H9 (cell line): ENCODE data around the gene FHOD3. TPM values are rescaled to one million over a fixed set of nuclear protein-coding genes. Genes with fewer than 3 reads are reported as not detected.

Experiments
- DNase-seq: peaks from one replicate; pipeline ENCODE4 v3.0.0-alpha.2; 2017
- H2AFZ ChIP-seq: one replicate; pipeline ENCODE4 v1.6.1; 2013; ENCODE audit warnings: mild to moderate bottlenecking, low read length, control low read depth, moderate library complexity
- H2AK5ac ChIP-seq: 2 replicates; pipeline ENCODE4 v1.6.1; 2013; ENCODE audit warnings: low read length, control low read depth, mixed read lengths; ENCODE audit not compliant: insufficient read length
- H2BK120ac ChIP-seq: one replicate; pipeline ENCODE4 v1.6.1; 2013; ENCODE audit warnings: low read depth, mild to moderate bottlenecking, low read length, control low read depth, inconsistent platforms; ENCODE audit not compliant: poor library complexity, severe bottlenecking
- H2BK12ac ChIP-seq: 2 replicates; pipeline ENCODE4 v1.6.1; 2013; ENCODE audit warnings: low read length, control low read depth, mixed read lengths, low read depth; ENCODE audit not compliant: insufficient read length
- H2BK15ac ChIP-seq: 2 replicates; pipeline ENCODE4 v1.6.1; 2013; ENCODE audit warnings: low read depth, low read length, control low read depth
- H2BK20ac ChIP-seq: one replicate; pipeline ENCODE4 v1.6.1; 2013; ENCODE audit warnings: low read depth, mild to moderate bottlenecking, low read length, control low read depth, inconsistent platforms; ENCODE audit not compliant: poor library complexity, severe bottlenecking
- H2BK5ac ChIP-seq: 2 replicates; pipeline ENCODE4 v1.6.1; 2013; ENCODE audit warnings: low read length, control low read depth, mixed read lengths; ENCODE audit not compliant: insufficient read length
- H3K14ac ChIP-seq: 2 replicates; pipeline ENCODE4 v1.6.1; 2013; ENCODE audit warnings: low read length, control low read depth; ENCODE audit not compliant: insufficient read depth
- H3K18ac ChIP-seq: 2 replicates; pipeline ENCODE4 v1.6.1; 2013; ENCODE audit warnings: low read depth, mild to moderate bottlenecking, mixed read lengths, low read length, control low read depth; ENCODE audit not compliant: insufficient read length
- H3K23ac ChIP-seq: 2 replicates; pipeline ENCODE4 v1.6.1; 2013; ENCODE audit warnings: low read length, control low read depth, mixed read lengths, low read depth; ENCODE audit not compliant: insufficient read length
- H3K23me2 ChIP-seq: 2 replicates; pipeline ENCODE4 v1.6.1; 2013; ENCODE audit warnings: low read depth, mild to moderate bottlenecking, mixed read lengths, low read length, control low read depth; ENCODE audit not compliant: insufficient read length, poor library complexity, severe bottlenecking
- H3K27ac ChIP-seq: 2 replicates; pipeline ENCODE4 v1.5.1; 2013; ENCODE audit warnings: low read length, control low read depth, mixed read lengths, low read depth; ENCODE audit not compliant: insufficient read length
- H3K27me3 ChIP-seq: 2 replicates; pipeline ENCODE4 v1.6.1; 2013; ENCODE audit warnings: low read length, control low read depth, inconsistent platforms; ENCODE audit not compliant: insufficient read depth
- H3K4ac ChIP-seq: 2 replicates; pipeline ENCODE4 v1.6.1; 2013; ENCODE audit warnings: low read depth, mild to moderate bottlenecking, control low read depth, inconsistent platforms, low read length, moderate library complexity
- H3K4me1 ChIP-seq: 2 replicates; pipeline ENCODE4 v1.6.1; 2013; ENCODE audit warnings: low read length, control low read depth, inconsistent platforms; ENCODE audit not compliant: insufficient read depth
- H3K4me2 ChIP-seq: 2 replicates; pipeline ENCODE4 v1.6.1; 2013; ENCODE audit warnings: low read length, control low read depth, mixed read lengths; ENCODE audit not compliant: insufficient read length, insufficient read depth
- H3K56ac ChIP-seq: 2 replicates; pipeline ENCODE4 v1.6.1; 2013; ENCODE audit warnings: low read depth, mild to moderate bottlenecking, mixed read lengths, low read length, control low read depth; ENCODE audit not compliant: insufficient read length
- H3K79me1 ChIP-seq: 2 replicates; pipeline ENCODE4 v1.6.1; 2013; ENCODE audit warnings: low read depth, mild to moderate bottlenecking, moderate library complexity, low read length, control low read depth, inconsistent platforms; ENCODE audit not compliant: insufficient read depth, poor library complexity, severe bottlenecking
- H3K79me2 ChIP-seq: 2 replicates; pipeline ENCODE4 v1.6.1; 2013; ENCODE audit warnings: low read length, control low read depth, inconsistent platforms; ENCODE audit not compliant: insufficient read depth
- H3K9ac ChIP-seq: 2 replicates; pipeline ENCODE4 v1.6.1; 2013; ENCODE audit warnings: low read length, control low read depth, mixed read lengths; ENCODE audit not compliant: insufficient read length; ENCODE audit errors: extremely low read depth
- H3K9me3 ChIP-seq: one replicate; pipeline ENCODE4 v1.6.1; 2013; ENCODE audit warnings: low read depth, low read length, inconsistent platforms; ENCODE audit not compliant: control insufficient read depth
- H3T11ph ChIP-seq: one replicate; pipeline ENCODE4 v1.6.1; 2013; ENCODE audit warnings: mild to moderate bottlenecking, low read length, control low read depth, inconsistent platforms
- H4K20me1 ChIP-seq: one replicate; pipeline ENCODE4 v1.6.1; 2013; ENCODE audit not compliant: control insufficient read depth, insufficient read length, insufficient read depth
- H4K5ac ChIP-seq: 2 replicates; pipeline ENCODE4 v1.6.1; 2013; ENCODE audit warnings: low read depth, mild to moderate bottlenecking, mixed read lengths, low read length, control low read depth; ENCODE audit not compliant: insufficient read length
- H4K8ac ChIP-seq: replicated peaks from 2 replicates; pipeline ENCODE4 v1.6.1; 2013; ENCODE audit warnings: low read length, control low read depth, mixed read lengths, low read depth; ENCODE audit not compliant: insufficient read length
- H4K91ac ChIP-seq: 2 replicates; pipeline ENCODE4 v1.6.1; 2013; ENCODE audit warnings: low read depth, mild to moderate bottlenecking, moderate library complexity, mixed read lengths, low read length, control low read depth; ENCODE audit not compliant: insufficient read length
- H3K27ac Mint-ChIP-seq, 3 experiments: 2 replicates in 2 of 3; 3 replicates in 1 of 3; pipeline ENCODE4 v1.8.0; 2020 to 2021; ENCODE audit warnings: mixed read lengths in 3 of 3, mild to moderate bottlenecking in 1 of 3, moderate library complexity in 1 of 3
- H3K27me3 Mint-ChIP-seq: 2 replicates; pipeline ENCODE4 v1.8.0; 2021; ENCODE audit warnings: low read depth, mild to moderate bottlenecking, moderate library complexity, mixed read lengths
- H3K36me3 Mint-ChIP-seq, 3 experiments: 2 replicates in 2 of 3; 3 replicates in 1 of 3; pipeline ENCODE4 v1.8.0; 2020 to 2021; ENCODE audit warnings: low read depth in 3 of 3, mixed read lengths in 3 of 3; ENCODE audit not compliant: insufficient read depth in 1 of 3
- H3K4me1 Mint-ChIP-seq, 2 experiments: 2 replicates each; pipeline ENCODE4 v1.8.0; 2020; ENCODE audit warnings: mixed read lengths in 2 of 2
- H3K4me3 Mint-ChIP-seq, 2 experiments: 2 replicates in 1 of 2; 3 replicates in 1 of 2; pipeline ENCODE4 v1.8.0; 2020 to 2021; ENCODE audit warnings: mild to moderate bottlenecking in 2 of 2, mixed read lengths in 2 of 2, moderate library complexity in 1 of 2
- H3K9me3 Mint-ChIP-seq, 2 experiments: 2 replicates in 1 of 2; 3 replicates in 1 of 2; pipeline ENCODE4 v1.8.0; 2020; ENCODE audit warnings: mild to moderate bottlenecking in 2 of 2, mixed read lengths in 2 of 2, moderate library complexity in 1 of 2
- WGBS: extraction: QIAGEN DNeasy Blood & Tissue Kit; methylation state at CpG from one replicate; pipeline ENCODE4 v1.1.7; 2013; ENCODE audit warnings: missing lambda C conversion rate, low lambda C conversion rate, mixed read lengths; ENCODE audit not compliant: insufficient read length; ENCODE audit errors: extremely low coverage; 5-methylcytosine and 5-hydroxymethylcytosine counted together
- total RNA-seq: library from RNA; stranded (reverse); gene quantifications from 2 replicates; pipeline ENCODE4 v1.2.1, GENCODE V29; 2021
- TF ChIP-seq, protein P1 (sequence below): fragments of 200-600 bp; sonication (generic); conservative IDR thresholded peaks from 3 replicates; pipeline ENCODE4 v1.8.0; 2021; ENCODE audit warnings: antibody characterized with exemption, mild to moderate bottlenecking

The FHOD3 gene
- total RNA-seq, 1 experiment from 2014 or later, result 8.0 TPM

- H3K27ac Mint-ChIP-seq, result no peak overlapping the region
- Histone ChIP-seq H3K9me3 (no peaks in the 10 kb centered on the region), H3K56ac (no peak overlapping the region), H3K4me2 (no peak overlapping the region), H3K79me2 (no peaks in the 10 kb centered on the region), H3K23ac (no peak overlapping the region), H3K9ac (no peak overlapping the region), H3K4ac (no peak overlapping the region), H3K23me2 (no peaks in the 10 kb centered on the region), H3K79me1 (no peaks in the 10 kb centered on the region), H2BK20ac (no peak overlapping the region), H2BK12ac (no peak overlapping the region), H3K27me3 (no peaks in the 10 kb centered on the region), H3K4me1 (no peaks in the 10 kb centered on the region; the same call in 1 of the 2 replicates), H4K20me1 (no peaks in the 10 kb centered on the region), H4K91ac (no peak overlapping the region), H3K27ac (no peak overlapping the region), H4K5ac (no peak overlapping the region), H2AFZ (no peak overlapping the region), H2BK5ac (no peak overlapping the region), H4K8ac (no peak overlapping the region), H2AK5ac (no peak overlapping the region), H3K14ac (no peak overlapping the region), H3T11ph (no peak overlapping the region), H3K18ac (no peak overlapping the region), H2BK120ac (no peak overlapping the region), H2BK15ac (no peak overlapping the region)
- peaks cover 16 to 21% of the 10 kb centered on the region in 2 experiments for H3K4me1 Mint-ChIP-seq
- H3K9me3 Mint-ChIP-seq, result no peaks in the 10 kb centered on the region
- no peak overlapping the region for H3K4me3 Mint-ChIP-seq
- H3K36me3 Mint-ChIP-seq, result no peaks in the 10 kb centered on the region; a peak in 1 of 7 replicates
- H3K27me3 Mint-ChIP-seq, result no peaks in the 10 kb centered on the region; the same call in 1 of the 2 replicates
- no peak for DNase-seq
- no CpG with 5 or more reads among the region's 6 CpGs for WGBS
- TF ChIP-seq, protein P1, sequence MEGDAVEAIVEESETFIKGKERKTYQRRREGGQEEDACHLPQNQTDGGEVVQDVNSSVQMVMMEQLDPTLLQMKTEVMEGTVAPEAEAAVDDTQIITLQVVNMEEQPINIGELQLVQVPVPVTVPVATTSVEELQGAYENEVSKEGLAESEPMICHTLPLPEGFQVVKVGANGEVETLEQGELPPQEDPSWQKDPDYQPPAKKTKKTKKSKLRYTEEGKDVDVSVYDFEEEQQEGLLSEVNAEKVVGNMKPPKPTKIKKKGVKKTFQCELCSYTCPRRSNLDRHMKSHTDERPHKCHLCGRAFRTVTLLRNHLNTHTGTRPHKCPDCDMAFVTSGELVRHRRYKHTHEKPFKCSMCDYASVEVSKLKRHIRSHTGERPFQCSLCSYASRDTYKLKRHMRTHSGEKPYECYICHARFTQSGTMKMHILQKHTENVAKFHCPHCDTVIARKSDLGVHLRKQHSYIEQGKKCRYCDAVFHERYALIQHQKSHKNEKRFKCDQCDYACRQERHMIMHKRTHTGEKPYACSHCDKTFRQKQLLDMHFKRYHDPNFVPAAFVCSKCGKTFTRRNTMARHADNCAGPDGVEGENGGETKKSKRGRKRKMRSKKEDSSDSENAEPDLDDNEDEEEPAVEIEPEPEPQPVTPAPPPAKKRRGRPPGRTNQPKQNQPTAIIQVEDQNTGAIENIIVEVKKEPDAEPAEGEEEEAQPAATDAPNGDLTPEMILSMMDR, result no peak
Measured at GRCh38 chr18:36403896-36404820, 106.6 kb downstream of the FHOD3 start.
